A673 (cell line): ENCODE data around the gene LRP1B.

ENCODE experiments used
- EZH2 ChIP-seq: fragments of 200-600 bp; sonication (generic); IDR thresholded peaks from 2 replicates; pipeline ENCODE4 v1.6.1; 2017; ENCODE audit warnings: borderline replicate concordance, low read depth, mild to moderate bottlenecking, mixed read lengths, antibody characterized with exemption, low read length; ENCODE audit not compliant: poor library complexity, severe bottlenecking
- TF ChIP-seq, protein P1 (sequence below): fragments of 300-800, 200-600 bp; sonication (generic); conservative IDR thresholded peaks from 2 replicates; pipeline ENCODE4 v1.5.1; 2017; ENCODE audit warnings: low read depth, mild to moderate bottlenecking, antibody characterized with exemption, low read length, moderate library complexity, mixed read lengths

DNA sequence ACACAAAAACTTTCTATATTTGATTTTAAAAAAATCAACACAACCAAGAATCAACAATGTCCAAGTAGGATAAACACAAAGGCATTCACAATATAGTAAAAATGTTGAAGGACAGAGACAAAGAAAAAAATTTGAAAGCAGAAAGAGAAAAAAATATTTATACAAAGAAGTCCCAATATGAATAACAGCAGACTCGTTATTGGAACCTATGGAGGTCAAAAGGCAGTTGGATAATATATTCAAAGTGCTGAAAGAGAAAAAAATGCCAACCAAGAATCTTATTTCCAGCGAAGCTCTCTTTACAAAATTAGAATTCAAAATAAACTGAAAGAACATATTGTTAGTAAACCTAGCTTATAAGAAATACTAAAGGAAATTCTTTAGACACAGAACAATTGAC is 859.5 kb downstream of the LRP1B start:
- TF ChIP-seq, protein P1, sequence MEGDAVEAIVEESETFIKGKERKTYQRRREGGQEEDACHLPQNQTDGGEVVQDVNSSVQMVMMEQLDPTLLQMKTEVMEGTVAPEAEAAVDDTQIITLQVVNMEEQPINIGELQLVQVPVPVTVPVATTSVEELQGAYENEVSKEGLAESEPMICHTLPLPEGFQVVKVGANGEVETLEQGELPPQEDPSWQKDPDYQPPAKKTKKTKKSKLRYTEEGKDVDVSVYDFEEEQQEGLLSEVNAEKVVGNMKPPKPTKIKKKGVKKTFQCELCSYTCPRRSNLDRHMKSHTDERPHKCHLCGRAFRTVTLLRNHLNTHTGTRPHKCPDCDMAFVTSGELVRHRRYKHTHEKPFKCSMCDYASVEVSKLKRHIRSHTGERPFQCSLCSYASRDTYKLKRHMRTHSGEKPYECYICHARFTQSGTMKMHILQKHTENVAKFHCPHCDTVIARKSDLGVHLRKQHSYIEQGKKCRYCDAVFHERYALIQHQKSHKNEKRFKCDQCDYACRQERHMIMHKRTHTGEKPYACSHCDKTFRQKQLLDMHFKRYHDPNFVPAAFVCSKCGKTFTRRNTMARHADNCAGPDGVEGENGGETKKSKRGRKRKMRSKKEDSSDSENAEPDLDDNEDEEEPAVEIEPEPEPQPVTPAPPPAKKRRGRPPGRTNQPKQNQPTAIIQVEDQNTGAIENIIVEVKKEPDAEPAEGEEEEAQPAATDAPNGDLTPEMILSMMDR: no peak
- no peak for TF ChIP-seq EZH2
